ENCODE data around the gene PRKAR1B. TPM values are rescaled to one million over a fixed set of nuclear protein-coding genes. Genes with fewer than 3 reads are reported as not detected.

Gene PRKAR1B
- total RNA-seq, 2 donors from 2014 or later: 2.0 to 3.4 TPM

- no peak for DNase-seq
- no peaks in the 10 kb centered on the region for H3K36me3 ChIP-seq (replicated peaks in 1 of 2; ENCODE audit: insufficient read depth in 1 of 2, low read depth in 2 of 2)
- intact Hi-C loops (cut with DNase I): no loop called here
- no peak overlapping the region for H3K27ac ChIP-seq
- no peaks in the 10 kb centered on the region for H3K9me3 ChIP-seq
- no peaks in the 10 kb centered on the region for H3K27me3 ChIP-seq
- ATAC-seq: no peak
- TF ChIP-seq POLR2A (IDR thresholded peaks at IDR 0.05) (no peak), CTCF (IDR thresholded peaks at IDR 0.05) (no peak)
- 77 to 84% methylated on average over 7 of the region's 7 CpGs for WGBS, 2 donors
- no peak overlapping the region for H3K4me3 ChIP-seq
- no peaks in the 10 kb centered on the region for H3K4me1 ChIP-seq
Observed at GRCh38 chr7:609365-609764, 117.7 kb downstream of the PRKAR1B start.

GRCh38 chr7:608954-609353 lies 118.1 kb downstream of the PRKAR1B start:
- H3K4me3 ChIP-seq: no peak overlapping the region
- no peaks in the 10 kb centered on the region for H3K4me1 ChIP-seq
- no peaks in the 10 kb centered on the region for H3K36me3 ChIP-seq (replicated peaks in 1 of 2; ENCODE audit: insufficient read depth in 1 of 2, low read depth in 2 of 2)
- H3K27me3 ChIP-seq: no peaks in the 10 kb centered on the region
- intact Hi-C loops (cut with DNase I): no loop called here
- ATAC-seq: no peak
- H3K9me3 ChIP-seq: no peaks in the 10 kb centered on the region
- no peak overlapping the region for H3K27ac ChIP-seq
- TF ChIP-seq POLR2A (IDR thresholded peaks at IDR 0.05): no peak
- no peak for TF ChIP-seq CTCF (IDR thresholded peaks at IDR 0.05)
- WGBS, 2 donors: 69 to 70% methylated on average over 6 to 8 of the region's 8 CpGs
- no peak for DNase-seq

GRCh38 chr7:608361-608760 lies 118.7 kb downstream of the PRKAR1B start:
- Histone ChIP-seq H3K4me3 (no peak overlapping the region), H3K27me3 (no peaks in the 10 kb centered on the region), H3K4me1 (no peaks in the 10 kb centered on the region), H3K36me3 (replicated peaks in 1 of 2; ENCODE audit: insufficient read depth in 1 of 2, low read depth in 2 of 2) (no peaks in the 10 kb centered on the region), H3K27ac (peak overlapping the region in 1 of 4 donors; percentile 6), H3K9me3 (no peaks in the 10 kb centered on the region)
- WGBS, 2 donors: 62 to 86% methylated on average over 1 of the region's 2 CpGs
- ATAC-seq (no peak), DNase-seq (no peak)
- TF ChIP-seq POLR2A (IDR thresholded peaks at IDR 0.05): no peak
- TF ChIP-seq CTCF (IDR thresholded peaks at IDR 0.05): no peak
- intact Hi-C loops (cut with DNase I): no loop called here

DNA sequence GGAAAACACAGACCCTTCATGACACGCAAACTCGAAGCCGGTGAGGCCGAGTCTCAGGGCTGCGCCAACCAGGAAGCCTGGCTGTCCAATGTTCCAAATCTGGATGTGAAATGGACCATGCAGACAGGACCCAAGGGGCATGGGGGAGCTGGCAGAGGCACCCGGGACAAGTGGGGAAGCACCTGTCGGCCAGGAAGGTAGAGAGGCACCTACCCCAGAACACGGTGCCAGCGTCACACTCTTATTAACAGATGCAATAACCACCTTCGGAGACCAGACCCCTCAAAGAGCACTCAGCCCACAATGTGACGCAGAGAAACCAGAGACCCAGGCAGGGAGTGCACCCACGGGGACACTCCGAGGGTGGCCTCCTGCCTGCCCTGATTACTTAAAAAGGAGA lies 119.1 kb downstream of the PRKAR1B start:
- H3K27me3 ChIP-seq: no peaks in the 10 kb centered on the region
- DNase-seq (no peak), ATAC-seq (no peak)
- WGBS, 2 donors: 82 to 91% methylated on average over 8 to 13 of the region's 13 CpGs
- no peaks in the 10 kb centered on the region for H3K9me3 ChIP-seq
- H3K36me3 ChIP-seq (replicated peaks in 1 of 2; ENCODE audit: insufficient read depth in 1 of 2, low read depth in 2 of 2): no peaks in the 10 kb centered on the region
- no peak for TF ChIP-seq CTCF (IDR thresholded peaks at IDR 0.05)
- TF ChIP-seq POLR2A (IDR thresholded peaks at IDR 0.05): no peak
- intact Hi-C loops (cut with DNase I): no loop called here
- no peaks in the 10 kb centered on the region for H3K4me1 ChIP-seq
- no peak overlapping the region for H3K27ac ChIP-seq
- H3K4me3 ChIP-seq: no peak overlapping the region

GRCh38 chr7:605661-606450 lies 121.2 kb downstream of the PRKAR1B start:
- H3K27me3 ChIP-seq: no peaks in the 10 kb centered on the region
- no peaks in the 10 kb centered on the region for H3K4me1 ChIP-seq
- 85 to 87% methylated on average over 13 to 33 of the region's 33 CpGs for WGBS, 2 donors
- peak overlapping the region in 1 of 4 donors; percentile 75 for H3K27ac ChIP-seq
- DNase-seq (no peak), ATAC-seq (no peak)
- intact Hi-C loops (cut with DNase I): no loop called here
- no peaks in the 10 kb centered on the region for H3K9me3 ChIP-seq
- TF ChIP-seq POLR2A (IDR thresholded peaks at IDR 0.05): no peak
- no peak for TF ChIP-seq CTCF (IDR thresholded peaks at IDR 0.05)
- no peaks in the 10 kb centered on the region for H3K36me3 ChIP-seq (replicated peaks in 1 of 2; ENCODE audit: insufficient read depth in 1 of 2, low read depth in 2 of 2)
- no peak overlapping the region for H3K4me3 ChIP-seq
